ENCODE results near the gene DOCK9. TPM values are rescaled to one million over a fixed set of nuclear protein-coding genes. Genes with fewer than 3 reads are reported as not detected.

DOCK9 gene
- total RNA-seq, 1 donor from 2014 or later, result 56.3 TPM

DNA sequence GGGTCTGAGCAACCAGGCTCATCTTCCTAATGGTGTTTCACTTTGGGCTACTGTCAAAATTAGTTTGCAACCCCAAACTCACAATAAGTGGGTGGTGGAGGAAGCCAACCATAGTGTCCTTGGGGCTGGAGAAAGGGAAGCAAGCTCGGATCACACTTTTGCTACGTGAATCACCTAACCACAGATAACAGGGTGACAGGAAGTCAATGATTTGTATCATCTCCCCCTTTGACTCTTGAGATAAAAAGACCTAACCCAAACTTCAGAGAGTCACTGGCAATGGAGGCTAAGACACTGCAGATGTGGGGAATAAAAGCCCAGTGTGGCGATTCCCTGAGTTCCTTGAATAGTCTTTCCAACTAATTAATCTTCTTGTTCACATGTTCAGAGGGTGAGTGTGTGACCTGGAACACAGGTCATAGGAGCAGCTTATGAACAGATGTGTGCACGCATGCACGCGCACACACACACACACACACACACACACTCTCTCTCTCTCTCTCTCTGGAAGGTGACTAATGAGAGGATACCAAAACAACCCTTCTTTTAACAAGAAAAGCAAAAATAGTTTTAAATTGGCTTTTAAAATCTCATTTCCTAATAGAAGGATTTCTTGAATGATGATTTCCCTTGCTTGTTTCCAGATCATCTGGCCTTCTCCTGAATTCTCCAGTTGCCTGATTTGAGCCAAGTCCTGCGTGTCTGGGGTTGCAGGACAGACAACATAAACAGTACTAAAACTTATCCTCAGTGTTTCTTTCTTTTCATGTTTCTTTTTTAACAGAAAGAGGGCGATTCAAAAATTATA is 21.2 kb upstream of the DOCK9 start:
- DNase-seq (ENCODE audit: low read depth) (peak; percentile 44), FAIRE-seq (no peak)
- H3K27ac Mint-ChIP-seq (ENCODE audit: unreplicated experiment), result no peak overlapping the region
- Histone ChIP-seq H2AFZ (ENCODE audit: low read depth, low read length) (no peak overlapping the region), H3K4me3 (ENCODE audit: insufficient read depth, low read depth, low read length) (no peak overlapping the region), H3K9me3 (ENCODE audit: insufficient read depth, low read depth, low read length) (no peaks in the 10 kb centered on the region), H3K79me2 (ENCODE audit: insufficient read depth, low read length) (no peaks in the 10 kb centered on the region), H3K27me3 (ENCODE audit: insufficient read depth, low read length) (no peaks in the 10 kb centered on the region), H3K9ac (ENCODE audit: low read length) (no peak overlapping the region), H4K20me1 (ENCODE audit: insufficient read depth, low read length) (no peaks in the 10 kb centered on the region), H3K36me3 (ENCODE audit: insufficient read depth, low read length) (no peaks in the 10 kb centered on the region), H3K4me1 (ENCODE audit: insufficient read depth, low read length) (peaks cover 12% of the 10 kb centered on the region), H3K27ac (ENCODE audit: low read depth, low read length) (no peak overlapping the region), H3K4me2 (ENCODE audit: low read length) (peak overlapping the region; percentile 41)
- H3K4me1 Mint-ChIP-seq (ENCODE audit: low read depth, unreplicated experiment), result peaks cover 38% of the 10 kb centered on the region
- peaks cover 2% of the 10 kb centered on the region for H3K9me3 Mint-ChIP-seq (ENCODE audit: unreplicated experiment)
- peaks cover 13% of the 10 kb centered on the region for H3K36me3 Mint-ChIP-seq (ENCODE audit: low read depth, unreplicated experiment)
- TF ChIP-seq, protein P1, sequence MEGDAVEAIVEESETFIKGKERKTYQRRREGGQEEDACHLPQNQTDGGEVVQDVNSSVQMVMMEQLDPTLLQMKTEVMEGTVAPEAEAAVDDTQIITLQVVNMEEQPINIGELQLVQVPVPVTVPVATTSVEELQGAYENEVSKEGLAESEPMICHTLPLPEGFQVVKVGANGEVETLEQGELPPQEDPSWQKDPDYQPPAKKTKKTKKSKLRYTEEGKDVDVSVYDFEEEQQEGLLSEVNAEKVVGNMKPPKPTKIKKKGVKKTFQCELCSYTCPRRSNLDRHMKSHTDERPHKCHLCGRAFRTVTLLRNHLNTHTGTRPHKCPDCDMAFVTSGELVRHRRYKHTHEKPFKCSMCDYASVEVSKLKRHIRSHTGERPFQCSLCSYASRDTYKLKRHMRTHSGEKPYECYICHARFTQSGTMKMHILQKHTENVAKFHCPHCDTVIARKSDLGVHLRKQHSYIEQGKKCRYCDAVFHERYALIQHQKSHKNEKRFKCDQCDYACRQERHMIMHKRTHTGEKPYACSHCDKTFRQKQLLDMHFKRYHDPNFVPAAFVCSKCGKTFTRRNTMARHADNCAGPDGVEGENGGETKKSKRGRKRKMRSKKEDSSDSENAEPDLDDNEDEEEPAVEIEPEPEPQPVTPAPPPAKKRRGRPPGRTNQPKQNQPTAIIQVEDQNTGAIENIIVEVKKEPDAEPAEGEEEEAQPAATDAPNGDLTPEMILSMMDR (IDR thresholded peaks at IDR 0.05; ENCODE audit: insufficient read depth, low read depth, low read length), result no peak
- no peak for TF ChIP-seq EZH2 (IDR thresholded peaks at IDR 0.05; ENCODE audit: insufficient read depth, low read length)
- no peak overlapping the region for H3K4me3 Mint-ChIP-seq (ENCODE audit: unreplicated experiment)
- peaks cover 5% of the 10 kb centered on the region for H3K27me3 Mint-ChIP-seq (ENCODE audit: low read depth, unreplicated experiment)

DNA sequence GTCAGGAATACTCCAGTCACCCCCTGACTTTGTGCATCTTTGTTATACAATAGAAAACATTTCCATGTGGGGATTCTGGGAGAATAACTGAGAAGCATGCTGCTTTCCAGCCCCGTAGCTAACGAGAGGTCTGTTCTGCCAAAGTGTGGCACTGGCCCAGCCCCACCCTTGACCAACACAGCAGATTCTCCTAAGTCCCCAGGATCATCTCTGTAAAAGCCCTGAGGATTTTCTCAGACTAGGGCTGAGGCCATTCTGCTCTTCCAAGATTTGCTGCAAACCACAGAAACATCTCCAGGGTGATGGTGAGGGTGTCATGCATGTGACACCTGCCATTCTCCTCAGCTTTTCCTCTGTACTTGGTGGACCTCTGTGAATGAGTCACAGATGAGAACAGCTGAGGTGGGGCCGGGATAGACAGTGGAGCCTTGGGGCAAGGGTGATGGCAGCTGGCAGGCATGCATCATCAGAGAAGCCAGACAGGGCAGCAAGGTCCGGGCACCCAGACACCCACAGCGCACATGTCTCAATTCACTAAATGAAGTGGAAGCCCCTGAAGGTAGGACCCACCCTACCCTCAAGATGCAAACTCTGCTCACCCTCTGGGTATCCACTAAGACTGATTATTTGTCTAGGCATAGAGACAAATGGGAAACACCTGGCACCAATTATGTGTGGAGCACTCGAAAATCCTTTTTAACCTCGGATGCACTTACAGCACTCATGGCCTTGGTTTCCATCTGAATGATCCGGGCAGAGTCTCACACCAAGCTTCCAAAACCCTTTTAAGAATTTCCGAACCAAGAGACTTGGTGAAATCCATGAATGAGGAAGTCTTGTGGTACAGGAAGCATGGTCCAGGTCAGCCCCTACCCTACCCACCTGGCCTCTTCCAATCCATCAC is 20.1 kb upstream of the DOCK9 start:
- Histone ChIP-seq H3K4me3 (ENCODE audit: insufficient read depth, low read depth, low read length) (no peak overlapping the region), H3K9me3 (ENCODE audit: insufficient read depth, low read depth, low read length) (no peaks in the 10 kb centered on the region), H2AFZ (ENCODE audit: low read depth, low read length) (no peak overlapping the region), H3K27me3 (ENCODE audit: insufficient read depth, low read length) (no peaks in the 10 kb centered on the region), H3K79me2 (ENCODE audit: insufficient read depth, low read length) (no peaks in the 10 kb centered on the region), H3K4me2 (ENCODE audit: low read length) (peak overlapping the region; percentile 41), H3K27ac (ENCODE audit: low read depth, low read length) (no peak overlapping the region), H4K20me1 (ENCODE audit: insufficient read depth, low read length) (no peaks in the 10 kb centered on the region), H3K36me3 (ENCODE audit: insufficient read depth, low read length) (no peaks in the 10 kb centered on the region), H3K9ac (ENCODE audit: low read length) (no peak overlapping the region), H3K4me1 (ENCODE audit: insufficient read depth, low read length) (peaks cover 12% of the 10 kb centered on the region)
- DNase-seq (ENCODE audit: low read depth) (peak; percentile 64), FAIRE-seq (no peak)
- peaks cover 4% of the 10 kb centered on the region for H3K27me3 Mint-ChIP-seq (ENCODE audit: low read depth, unreplicated experiment)
- peaks cover 9% of the 10 kb centered on the region for H3K36me3 Mint-ChIP-seq (ENCODE audit: low read depth, unreplicated experiment)
- peaks cover 2% of the 10 kb centered on the region for H3K9me3 Mint-ChIP-seq (ENCODE audit: unreplicated experiment)
- peaks cover 34% of the 10 kb centered on the region for H3K4me1 Mint-ChIP-seq (ENCODE audit: low read depth, unreplicated experiment)
- H3K27ac Mint-ChIP-seq (ENCODE audit: unreplicated experiment), result peak overlapping the region; percentile 67
- TF ChIP-seq, protein P1 (IDR thresholded peaks at IDR 0.05; ENCODE audit: insufficient read depth, low read depth, low read length), result no peak
- TF ChIP-seq EZH2 (IDR thresholded peaks at IDR 0.05; ENCODE audit: insufficient read depth, low read length), result no peak
- H3K4me3 Mint-ChIP-seq (ENCODE audit: unreplicated experiment), result no peak overlapping the region
